GM12864 (cell line): ENCODE data around the gene ARID3A.

Source experiments
- DNase-seq: peaks from one replicate; pipeline ENCODE4 v3.0.0-alpha.2; 2011; ENCODE audit warnings: low read depth
- H3K4me3 ChIP-seq: 2 replicates; pipeline ENCODE4 v1.5.1; 2011; ENCODE audit warnings: mild to moderate bottlenecking, low read depth, low read length, control low read depth
- TF ChIP-seq, protein P1 (sequence below): IDR thresholded peaks from 2 replicates; pipeline ENCODE4 v1.5.1; 2011; ENCODE audit warnings: low read depth, mild to moderate bottlenecking, moderate library complexity, low read length, control low read depth, inconsistent platforms; ENCODE audit errors: missing control alignments

Gene ARID3A

GRCh38 chr19:929203-929890 lies 3.5 kb downstream of the ARID3A start:
- no peak for DNase-seq
- no peak overlapping the region for H3K4me3 ChIP-seq
- TF ChIP-seq, protein P1, sequence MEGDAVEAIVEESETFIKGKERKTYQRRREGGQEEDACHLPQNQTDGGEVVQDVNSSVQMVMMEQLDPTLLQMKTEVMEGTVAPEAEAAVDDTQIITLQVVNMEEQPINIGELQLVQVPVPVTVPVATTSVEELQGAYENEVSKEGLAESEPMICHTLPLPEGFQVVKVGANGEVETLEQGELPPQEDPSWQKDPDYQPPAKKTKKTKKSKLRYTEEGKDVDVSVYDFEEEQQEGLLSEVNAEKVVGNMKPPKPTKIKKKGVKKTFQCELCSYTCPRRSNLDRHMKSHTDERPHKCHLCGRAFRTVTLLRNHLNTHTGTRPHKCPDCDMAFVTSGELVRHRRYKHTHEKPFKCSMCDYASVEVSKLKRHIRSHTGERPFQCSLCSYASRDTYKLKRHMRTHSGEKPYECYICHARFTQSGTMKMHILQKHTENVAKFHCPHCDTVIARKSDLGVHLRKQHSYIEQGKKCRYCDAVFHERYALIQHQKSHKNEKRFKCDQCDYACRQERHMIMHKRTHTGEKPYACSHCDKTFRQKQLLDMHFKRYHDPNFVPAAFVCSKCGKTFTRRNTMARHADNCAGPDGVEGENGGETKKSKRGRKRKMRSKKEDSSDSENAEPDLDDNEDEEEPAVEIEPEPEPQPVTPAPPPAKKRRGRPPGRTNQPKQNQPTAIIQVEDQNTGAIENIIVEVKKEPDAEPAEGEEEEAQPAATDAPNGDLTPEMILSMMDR, result no peak

- TF ChIP-seq, protein P1, result no peak
- no peak for DNase-seq
These were observed 4.0 kb downstream of the ARID3A start for GRCh38 chr19:929891-930258.

DNA sequence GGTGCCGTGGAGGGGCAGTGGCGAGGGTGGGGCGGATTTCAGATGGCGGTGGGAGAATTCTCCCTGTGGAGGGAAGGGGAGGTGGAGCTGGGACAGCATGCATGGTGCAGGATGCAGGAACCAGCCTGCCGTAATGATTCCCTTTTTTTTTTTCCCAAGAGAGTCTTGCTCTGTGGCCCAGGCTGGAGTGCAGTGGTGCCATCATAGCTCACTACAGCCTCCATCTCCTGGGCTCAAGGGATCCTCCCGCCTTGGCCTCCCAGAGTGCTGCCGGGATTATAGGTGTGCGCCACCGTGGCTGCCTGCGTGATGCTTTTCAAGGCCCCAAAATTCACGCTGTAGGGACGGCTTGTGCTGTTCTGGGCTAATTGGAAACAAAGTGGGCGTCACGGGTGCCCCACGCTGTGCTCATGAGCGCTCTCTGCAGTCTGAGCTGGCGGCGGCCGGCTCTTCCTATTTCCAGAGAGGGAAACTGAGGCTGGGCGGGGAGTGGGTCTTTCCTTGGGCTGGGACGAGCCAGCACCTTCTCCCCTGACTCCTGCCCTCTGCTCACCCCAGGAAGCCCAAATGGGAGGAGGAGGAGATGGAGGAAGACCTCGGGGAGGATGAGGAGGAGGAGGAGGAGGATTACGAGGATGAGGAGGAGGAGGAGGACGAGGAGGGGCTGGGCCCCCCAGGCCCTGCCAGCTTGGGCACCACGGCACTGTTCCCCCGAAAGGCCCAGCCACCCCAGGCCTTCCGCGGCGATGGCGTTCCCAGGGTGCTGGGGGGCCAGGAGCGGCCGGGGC lies 6.2 kb downstream of the ARID3A start:
- TF ChIP-seq, protein P1, result no peak
- H3K4me3 ChIP-seq, result peak overlapping the region; percentile 40

More at GRCh38 chr19:929891-930258, 4.0 kb downstream of the ARID3A start:
- H3K4me3 ChIP-seq, result no peak overlapping the region

GRCh38 chr19:932648-933552 lies 7.1 kb downstream of the ARID3A start:
- TF ChIP-seq, protein P1, result no peak
- peak overlapping the region; percentile 40 for H3K4me3 ChIP-seq
- DNase-seq, result no peak

More for the DNA sequence above, 6.2 kb downstream of the ARID3A start:
- no peak for DNase-seq

DNA sequence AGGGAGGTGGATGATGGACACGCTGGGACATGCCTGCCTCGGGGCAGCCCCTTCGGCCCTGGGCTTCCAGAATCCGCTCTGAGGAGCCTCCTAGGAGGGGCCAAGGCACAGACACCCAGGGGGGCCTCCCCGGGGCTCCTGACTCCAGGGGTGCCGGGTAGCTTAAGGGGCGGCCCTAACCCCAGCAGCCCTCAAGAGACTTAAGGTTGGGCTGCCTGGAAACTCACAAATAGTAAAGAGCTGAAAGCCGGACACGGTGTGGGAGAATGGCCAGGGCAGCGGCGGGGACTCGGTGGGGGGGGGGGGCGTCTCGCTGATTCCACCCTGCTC lies 7.7 kb downstream of the ARID3A start:
- TF ChIP-seq, protein P1, result no peak
- H3K4me3 ChIP-seq, result peak overlapping the region; percentile 40

DNA sequence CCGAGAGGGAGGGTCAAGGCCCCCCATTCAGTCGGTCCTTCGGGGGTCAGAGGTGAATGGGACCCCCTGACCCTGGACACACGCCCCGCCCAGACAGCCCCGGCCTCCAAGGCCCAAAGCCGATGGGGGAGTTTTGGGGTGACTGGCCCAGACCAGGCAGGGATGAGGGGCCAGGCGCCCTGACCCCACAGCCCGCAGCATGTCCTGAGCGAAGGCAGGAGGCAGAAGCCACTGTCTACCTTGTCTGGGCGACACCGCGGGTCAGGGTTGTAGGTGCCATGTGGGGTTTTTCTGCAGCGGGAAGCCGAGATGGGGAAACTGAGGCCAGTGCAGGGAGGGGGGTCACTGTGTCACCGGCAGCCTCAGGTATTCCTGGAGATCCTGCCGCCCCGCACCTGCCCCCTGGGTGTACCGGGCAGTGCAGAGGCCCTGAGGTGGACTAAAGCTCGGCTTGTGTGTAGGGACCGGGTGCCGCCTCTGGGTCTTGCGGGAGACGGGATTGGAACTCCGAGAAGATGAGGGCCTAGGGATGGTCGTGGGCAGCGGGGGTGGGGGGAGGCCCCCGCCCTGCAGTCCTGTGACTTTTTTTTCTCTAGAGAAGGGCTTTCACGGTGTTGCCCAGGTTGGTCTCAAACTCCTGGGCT lies 8.5 kb downstream of the ARID3A start:
- H3K4me3 ChIP-seq, result no peak overlapping the region
- TF ChIP-seq, protein P1, result no peak
- no peak for DNase-seq

More for the DNA sequence above, 7.7 kb downstream of the ARID3A start:
- DNase-seq, result no peak
